ENCODE results near the gene TPCN2.

The TPCN2 gene

GRCh38 chr11:69141742-69142141 is 93.0 kb downstream of the TPCN2 start:
- no peak for TF ChIP-seq SIN3A (IDR thresholded peaks at IDR 0.05; ENCODE audit: borderline replicate concordance, insufficient read depth, low read length)
- TF ChIP-seq POLR2AphosphoS5 (IDR thresholded peaks at IDR 0.05; ENCODE audit: low read depth, low read length), result no peak
- no peak for TF ChIP-seq REST (IDR thresholded peaks at IDR 0.05; ENCODE audit: insufficient read depth in 1 of 2, low read depth in 2 of 2, low read length in 2 of 2)
- no peak for TF ChIP-seq TAF1 (IDR thresholded peaks at IDR 0.05; ENCODE audit: borderline replicate concordance, insufficient read depth, low read length)
- TF ChIP-seq FOXP2 (optimal IDR thresholded peaks at IDR 0.05; ENCODE audit: borderline replicate concordance, extremely low read depth, extremely low read length, insufficient read depth), result no peak

- TF ChIP-seq POLR2AphosphoS5 (IDR thresholded peaks at IDR 0.05; ENCODE audit: low read depth, low read length), result no peak
- TF ChIP-seq REST (IDR thresholded peaks at IDR 0.05; ENCODE audit: insufficient read depth in 1 of 2, low read depth in 2 of 2, low read length in 2 of 2), result no peak
- TF ChIP-seq TAF1 (IDR thresholded peaks at IDR 0.05; ENCODE audit: borderline replicate concordance, insufficient read depth, low read length), result no peak
- no peak for TF ChIP-seq FOXP2 (optimal IDR thresholded peaks at IDR 0.05; ENCODE audit: borderline replicate concordance, extremely low read depth, extremely low read length, insufficient read depth)
- no peak for TF ChIP-seq SIN3A (IDR thresholded peaks at IDR 0.05; ENCODE audit: borderline replicate concordance, insufficient read depth, low read length)
Observed at GRCh38 chr11:69142895-69143294, 94.2 kb downstream of the TPCN2 start.

GRCh38 chr11:69144316-69145049 is 95.8 kb downstream of the TPCN2 start:
- no peak for TF ChIP-seq REST (IDR thresholded peaks at IDR 0.05; ENCODE audit: insufficient read depth in 1 of 2, low read depth in 2 of 2, low read length in 2 of 2)
- no peak for TF ChIP-seq POLR2AphosphoS5 (IDR thresholded peaks at IDR 0.05; ENCODE audit: low read depth, low read length)
- TF ChIP-seq TAF1 (IDR thresholded peaks at IDR 0.05; ENCODE audit: borderline replicate concordance, insufficient read depth, low read length), result no peak
- no peak for TF ChIP-seq SIN3A (IDR thresholded peaks at IDR 0.05; ENCODE audit: borderline replicate concordance, insufficient read depth, low read length)
- no peak for TF ChIP-seq FOXP2 (optimal IDR thresholded peaks at IDR 0.05; ENCODE audit: borderline replicate concordance, extremely low read depth, extremely low read length, insufficient read depth)

- no peak for TF ChIP-seq SIN3A (IDR thresholded peaks at IDR 0.05; ENCODE audit: borderline replicate concordance, insufficient read depth, low read length)
- no peak for TF ChIP-seq POLR2AphosphoS5 (IDR thresholded peaks at IDR 0.05; ENCODE audit: low read depth, low read length)
- no peak for TF ChIP-seq TAF1 (IDR thresholded peaks at IDR 0.05; ENCODE audit: borderline replicate concordance, insufficient read depth, low read length)
- TF ChIP-seq REST (IDR thresholded peaks at IDR 0.05; ENCODE audit: insufficient read depth in 1 of 2, low read depth in 2 of 2, low read length in 2 of 2), result no peak
- no peak for TF ChIP-seq FOXP2 (optimal IDR thresholded peaks at IDR 0.05; ENCODE audit: borderline replicate concordance, extremely low read depth, extremely low read length, insufficient read depth)
Observed at GRCh38 chr11:69145050-69145380, 96.3 kb downstream of the TPCN2 start.

Data from PFSK-1 (cell line).